SKM-1 treated with dmso at 0.1 percent for 144 hours (cell line): ENCODE measurements around the gene CLIP2.
"Not testable (repeated sequence)": the region's sequence is repeated elsewhere in the genome, so short reads cannot be mapped to it uniquely, and the experiment has no call there.

Experiments
- DNase-seq: peaks from one replicate; lab custom pipeline; 2025; ENCODE audit not compliant: unreplicated experiment; lab: John Stamatoyannopoulos, UW

CLIP2 gene

DNA sequence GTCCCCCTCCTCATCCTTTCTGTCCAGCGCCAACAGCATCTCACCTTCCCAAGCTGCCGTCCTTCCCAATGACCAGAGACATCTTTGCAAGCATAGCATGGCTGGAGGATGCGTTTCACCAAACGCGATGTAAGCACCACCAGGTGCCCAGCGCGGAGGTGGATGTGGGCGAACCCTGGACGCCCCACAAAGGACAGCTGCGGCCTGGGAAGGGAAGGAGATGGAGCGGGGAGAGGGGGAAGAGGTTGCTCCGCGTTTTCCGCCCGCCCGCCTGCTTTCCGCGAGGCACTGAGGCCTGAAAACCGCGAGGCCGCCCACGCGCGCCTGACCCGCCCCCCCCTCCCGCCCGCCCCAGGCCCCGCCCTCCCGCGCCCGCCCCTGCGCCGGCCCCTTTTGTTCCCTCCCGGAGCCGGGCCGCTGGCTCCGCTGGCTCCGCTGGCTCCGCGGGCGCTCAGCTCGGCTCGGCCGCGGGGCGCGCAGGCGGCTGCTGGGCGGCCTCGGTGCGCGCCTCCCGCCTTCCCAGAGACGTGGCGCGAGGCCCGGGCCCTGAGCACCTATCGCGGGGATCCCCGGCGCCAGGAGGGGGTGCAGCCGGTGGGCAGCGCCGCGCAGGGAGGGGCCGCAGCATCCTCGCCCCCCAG lies at the start of gene CLIP2:
Gene CLIP2 (plus strand): TSS at position 390 of the 641 bp plus-strand sequence. CDS start 28,140 bp downstream, outside the sequence.
- DNase-seq, result peak; percentile 58

DNA sequence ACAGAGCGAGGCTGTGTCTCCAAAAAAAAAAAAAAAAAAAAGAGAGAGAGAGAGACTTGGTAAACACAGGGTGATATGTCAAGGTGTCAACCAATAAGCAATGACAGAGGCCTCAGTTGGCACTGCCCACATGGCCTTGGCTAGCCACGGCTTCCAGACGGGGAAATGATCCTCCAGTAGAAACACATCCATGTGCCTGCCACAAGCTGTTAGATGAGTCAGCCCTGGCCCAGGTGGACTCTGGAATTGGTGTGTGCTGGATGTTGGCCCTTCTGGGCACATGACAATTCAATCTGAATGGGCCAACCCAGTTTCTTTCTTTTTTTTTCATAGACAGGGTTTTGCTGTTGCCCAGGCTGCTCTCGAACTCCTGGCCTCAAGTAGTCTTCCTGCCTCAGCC lies 48.7 kb upstream of the CLIP2 start:
- no peak for DNase-seq

DNA sequence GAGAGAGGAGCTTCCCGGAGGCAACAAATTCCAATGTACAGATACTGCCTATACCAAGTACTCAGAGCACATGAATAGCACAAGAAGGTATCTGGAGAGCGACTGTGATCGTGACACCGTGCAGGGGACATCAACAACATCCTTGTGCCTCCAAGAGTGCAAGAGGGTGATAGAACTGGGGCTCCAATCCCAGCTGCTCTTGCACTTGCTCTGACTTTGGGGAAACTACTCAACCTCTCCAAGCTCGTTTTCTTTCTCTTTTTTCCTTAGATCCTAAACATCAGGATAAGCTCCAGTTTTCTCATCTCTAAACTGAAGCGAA lies 47.1 kb upstream of the CLIP2 start:
- no peak for DNase-seq

DNA sequence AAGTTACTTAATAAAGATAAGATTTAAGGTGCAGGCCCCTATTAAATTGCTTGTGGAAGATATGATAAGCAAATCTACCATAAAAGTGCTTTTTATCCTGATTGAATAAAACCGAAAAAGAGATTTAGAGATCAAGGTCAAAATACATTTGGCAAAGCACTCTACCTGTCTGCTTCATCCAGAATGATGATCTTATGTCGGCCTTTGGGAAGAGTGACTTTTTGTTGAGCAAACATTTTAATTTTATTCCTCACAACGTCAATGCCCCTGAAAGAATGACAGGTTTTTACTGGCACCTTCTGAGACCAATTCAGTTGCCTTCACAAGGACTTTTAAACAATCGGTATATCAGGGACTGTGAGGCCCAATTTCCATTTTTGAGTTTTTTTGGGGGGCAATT lies 42.7 kb upstream of the CLIP2 start:
- DNase-seq, result no peak

DNA sequence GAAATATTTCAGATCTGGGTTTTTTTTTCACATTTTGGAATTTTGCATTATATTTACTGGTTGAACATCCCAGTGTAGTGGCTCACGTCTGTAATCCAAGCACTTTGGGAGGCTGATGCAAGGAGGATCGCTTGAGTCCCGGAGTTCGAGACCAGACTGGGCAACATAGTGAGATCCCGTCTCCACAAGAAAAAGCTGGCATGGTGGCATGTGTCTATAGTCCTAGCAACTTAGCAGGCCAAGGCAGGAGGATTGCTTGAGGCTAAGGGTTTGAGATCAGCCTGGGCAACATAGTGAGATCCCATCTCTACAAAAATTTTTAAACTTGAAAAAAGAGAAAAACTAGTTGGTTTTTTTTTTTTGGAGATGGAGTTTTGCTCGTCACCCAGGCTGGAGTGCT lies 41.1 kb upstream of the CLIP2 start:
- DNase-seq, result no peak

DNA sequence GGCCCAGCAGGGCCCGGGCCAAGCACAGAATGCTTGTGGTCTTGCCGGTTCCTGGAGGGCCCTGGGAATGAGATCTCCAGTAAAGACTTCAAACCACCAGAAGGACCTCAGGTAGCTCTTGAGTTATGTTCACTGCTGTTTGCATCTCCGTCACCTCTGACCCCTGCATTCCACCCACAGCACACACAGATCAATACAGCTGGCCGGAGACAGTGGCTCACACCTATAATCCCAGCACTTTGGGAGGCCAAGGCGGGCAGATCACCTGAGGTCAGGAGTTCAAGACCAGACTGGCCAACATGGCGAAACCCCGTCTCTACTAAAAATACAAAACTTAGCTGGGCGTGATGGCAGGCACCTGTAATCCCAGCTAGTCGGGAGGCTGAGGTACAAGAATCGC lies 40.1 kb upstream of the CLIP2 start:
- not testable (repeated sequence) for DNase-seq

DNA sequence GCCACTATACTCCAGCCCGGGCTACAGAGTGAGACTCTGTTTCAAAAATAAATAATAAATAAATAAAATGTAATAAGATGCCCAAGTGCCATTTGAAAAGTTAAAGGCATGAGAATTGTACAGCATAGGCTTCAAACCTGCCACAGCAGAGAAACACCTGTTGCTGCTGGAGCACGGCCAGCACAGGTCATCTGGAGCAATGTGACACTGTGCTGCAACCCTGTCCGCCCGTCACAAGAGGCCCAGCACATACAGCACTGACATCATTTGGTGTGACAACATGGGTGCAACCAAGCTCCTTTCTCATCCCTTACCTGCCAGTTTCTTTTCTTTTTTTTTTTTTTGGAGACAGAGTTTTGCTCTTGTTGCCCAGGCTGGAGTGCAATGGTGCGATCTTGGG lies 36.3 kb upstream of the CLIP2 start:
- no peak for DNase-seq

DNA sequence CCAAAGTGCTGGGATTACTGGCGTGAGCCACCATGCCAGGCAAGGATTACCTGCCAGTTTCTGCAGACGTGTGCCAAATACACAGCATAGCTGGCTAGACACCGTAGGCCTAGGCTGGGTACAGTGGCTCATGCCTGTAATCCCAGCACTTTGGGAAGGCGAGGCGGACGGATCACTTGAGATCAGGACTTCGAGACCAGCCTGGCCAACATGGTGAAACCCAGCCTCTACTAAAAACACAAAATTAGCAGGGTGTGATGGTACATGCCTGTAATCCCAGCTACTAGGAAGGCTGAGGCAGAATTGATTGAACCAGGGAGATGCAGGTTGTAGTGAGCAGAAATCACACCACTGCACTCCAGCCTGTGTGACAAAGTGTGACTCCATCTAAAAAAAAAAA lies 35.9 kb upstream of the CLIP2 start:
- DNase-seq, result no peak

DNA sequence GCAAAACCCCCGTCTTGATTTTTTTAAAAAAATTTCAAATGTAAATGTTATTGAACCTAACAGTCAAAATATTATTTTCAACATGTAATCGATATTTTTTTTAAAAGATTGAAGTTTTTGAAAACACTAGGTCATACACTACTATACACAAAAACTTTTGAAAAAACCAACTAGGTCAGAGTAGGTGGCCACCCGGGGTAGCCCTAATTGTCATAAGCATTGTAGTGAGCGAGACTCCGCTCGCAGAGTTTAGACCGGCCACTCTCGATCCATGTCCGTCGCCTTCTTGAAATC lies 35.4 kb upstream of the CLIP2 start:
- no peak for DNase-seq

DNA sequence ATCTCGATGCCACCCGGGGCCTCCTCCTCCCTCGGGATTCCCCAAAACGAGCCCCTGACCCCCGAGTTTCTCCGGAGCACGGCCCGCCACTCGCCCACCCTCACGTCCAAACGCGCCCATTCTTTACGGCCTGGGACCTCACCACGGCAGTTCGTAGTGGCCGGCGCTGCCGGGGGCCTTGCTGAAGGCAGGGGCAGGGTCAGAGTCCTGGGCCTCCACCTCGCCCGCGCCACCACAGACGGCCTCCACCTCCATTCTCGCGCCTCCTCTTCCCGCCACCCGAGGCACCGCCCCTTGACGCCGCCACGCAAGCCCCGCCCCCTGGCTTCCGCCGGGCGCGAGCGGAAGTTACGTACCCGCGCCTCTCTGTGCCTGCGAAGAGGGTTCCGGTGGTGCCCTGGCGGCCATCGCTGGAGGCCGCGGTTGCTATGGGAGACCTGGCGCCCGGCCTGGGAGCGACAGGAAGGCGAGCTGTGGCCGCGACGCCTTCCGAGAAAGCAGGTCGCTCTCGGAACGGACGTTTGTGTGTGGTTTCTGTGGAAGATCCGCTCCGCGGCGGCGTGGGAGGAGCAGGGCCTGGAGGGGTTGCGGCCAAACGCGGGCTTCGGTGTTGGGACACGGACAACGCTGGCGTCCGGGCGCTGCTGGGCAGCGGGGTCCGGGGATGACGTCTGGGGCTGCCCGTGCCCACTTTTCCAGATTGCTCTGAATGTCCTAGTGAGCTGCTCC lies 34.9 kb upstream of the CLIP2 start, which contains the start of gene RFC2:
Gene RFC2 (minus strand): TSS at position 271 of the 729 bp plus-strand sequence. CDS start 16 bp downstream, at position 255.
- peak; percentile 92 for DNase-seq

DNA sequence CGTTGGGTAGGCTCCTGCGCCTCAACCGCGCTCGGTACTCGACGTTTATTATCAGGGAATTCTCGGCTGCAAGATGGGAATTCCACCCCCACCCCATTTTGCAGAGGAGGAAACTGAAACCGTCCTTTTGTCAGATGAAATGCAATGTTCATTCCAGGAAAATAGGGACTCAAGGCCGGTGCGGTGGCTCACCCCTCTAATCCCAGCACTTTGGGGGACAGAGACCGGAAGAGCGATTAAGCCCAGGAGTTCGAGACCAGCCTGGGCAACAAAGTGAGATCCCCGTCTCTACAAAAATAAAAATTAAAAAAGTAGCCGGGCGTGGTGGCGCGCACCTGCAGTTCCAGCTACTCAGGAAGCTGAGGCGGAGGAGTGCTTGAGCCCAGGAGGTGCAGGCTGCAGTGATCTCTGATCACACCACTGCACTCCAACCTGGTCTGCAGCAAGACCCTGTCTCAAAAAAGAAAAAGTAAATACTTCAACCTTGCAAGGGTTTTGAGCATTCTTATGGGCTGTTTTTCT lies 34.3 kb upstream of the CLIP2 start:
- DNase-seq, result no peak

DNA sequence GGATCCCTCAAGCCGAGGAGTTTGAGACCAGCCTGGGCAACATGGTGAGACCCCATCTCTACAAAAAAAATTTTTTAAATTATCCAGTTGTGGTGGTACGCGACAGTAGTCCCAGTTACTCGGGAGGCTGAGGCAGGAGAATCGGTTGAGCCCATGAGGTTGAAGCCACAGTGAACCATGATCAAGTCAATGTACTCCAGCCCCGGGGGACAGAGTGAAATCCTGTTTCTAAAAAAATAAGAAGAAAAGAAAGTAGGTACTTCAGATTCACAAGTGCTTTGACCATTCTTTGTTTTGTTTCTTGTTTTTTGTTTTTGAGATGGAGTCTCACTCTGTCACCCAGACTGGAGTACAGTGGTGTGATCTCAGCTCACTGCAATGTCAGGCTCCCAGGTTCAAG lies 33.7 kb upstream of the CLIP2 start:
- DNase-seq, result not testable (repeated sequence)

DNA sequence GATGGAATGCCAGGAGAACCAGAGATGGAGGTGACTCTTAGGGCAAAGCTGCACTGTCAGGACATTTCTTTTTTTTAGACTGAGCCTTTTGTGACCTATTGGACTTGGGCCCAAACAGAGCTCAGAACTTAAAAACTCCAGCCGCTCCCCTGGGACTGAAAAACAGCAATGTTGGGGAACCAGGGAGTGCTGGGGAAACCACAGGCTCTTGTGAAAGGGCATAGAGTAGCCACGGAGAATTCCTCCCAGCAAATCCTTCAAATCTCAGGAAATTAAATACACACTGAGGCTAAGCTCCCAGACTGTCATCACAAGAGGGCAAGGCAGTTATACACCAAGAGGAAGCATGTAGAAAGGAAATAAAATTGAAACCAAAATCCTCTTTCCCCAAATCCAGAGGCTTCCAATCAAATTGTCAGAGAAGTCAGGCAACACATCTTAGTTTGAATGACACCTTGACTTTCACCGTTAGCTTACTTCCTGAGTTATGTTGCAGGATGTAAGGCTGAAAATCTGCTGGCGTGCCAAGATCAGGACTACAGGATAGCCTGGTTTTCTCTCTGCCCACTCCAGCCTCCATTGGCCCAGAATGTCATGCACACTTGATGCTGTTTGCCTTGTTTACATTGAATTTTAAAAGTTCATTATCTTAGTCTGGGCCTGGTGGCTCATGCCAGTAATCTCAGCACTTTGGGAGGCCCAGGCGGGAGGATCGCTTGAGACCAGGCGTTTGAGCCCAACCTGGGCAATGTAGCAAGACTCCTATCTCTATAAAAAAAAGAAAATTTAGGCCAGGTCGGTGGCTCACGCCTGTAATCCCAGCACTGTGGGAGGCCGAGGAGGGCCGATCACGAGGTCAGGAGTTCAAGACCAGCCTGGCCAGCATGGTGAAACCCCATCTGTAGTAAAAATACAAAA lies 32.5 kb upstream of the CLIP2 start:
- no peak for DNase-seq

DNA sequence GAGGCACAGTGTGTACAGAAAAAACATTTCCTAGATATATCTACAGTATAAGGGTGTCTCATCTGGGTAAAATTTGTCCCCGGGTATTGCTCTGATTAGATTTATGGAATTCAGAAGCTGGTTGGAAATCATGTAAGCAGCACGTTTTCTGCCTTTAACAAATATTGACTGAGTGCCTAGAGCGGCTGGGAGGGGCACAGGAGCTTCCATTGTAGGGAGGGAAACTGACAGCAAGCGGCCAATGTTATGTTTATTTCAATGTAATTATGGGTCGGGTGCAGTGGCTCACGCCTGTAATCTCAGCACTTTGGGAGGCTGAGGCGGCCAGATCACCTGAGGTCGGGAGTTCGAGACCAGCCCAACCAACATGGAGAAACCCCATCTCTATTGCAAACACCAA lies 30.6 kb upstream of the CLIP2 start:
- DNase-seq, result no peak

DNA sequence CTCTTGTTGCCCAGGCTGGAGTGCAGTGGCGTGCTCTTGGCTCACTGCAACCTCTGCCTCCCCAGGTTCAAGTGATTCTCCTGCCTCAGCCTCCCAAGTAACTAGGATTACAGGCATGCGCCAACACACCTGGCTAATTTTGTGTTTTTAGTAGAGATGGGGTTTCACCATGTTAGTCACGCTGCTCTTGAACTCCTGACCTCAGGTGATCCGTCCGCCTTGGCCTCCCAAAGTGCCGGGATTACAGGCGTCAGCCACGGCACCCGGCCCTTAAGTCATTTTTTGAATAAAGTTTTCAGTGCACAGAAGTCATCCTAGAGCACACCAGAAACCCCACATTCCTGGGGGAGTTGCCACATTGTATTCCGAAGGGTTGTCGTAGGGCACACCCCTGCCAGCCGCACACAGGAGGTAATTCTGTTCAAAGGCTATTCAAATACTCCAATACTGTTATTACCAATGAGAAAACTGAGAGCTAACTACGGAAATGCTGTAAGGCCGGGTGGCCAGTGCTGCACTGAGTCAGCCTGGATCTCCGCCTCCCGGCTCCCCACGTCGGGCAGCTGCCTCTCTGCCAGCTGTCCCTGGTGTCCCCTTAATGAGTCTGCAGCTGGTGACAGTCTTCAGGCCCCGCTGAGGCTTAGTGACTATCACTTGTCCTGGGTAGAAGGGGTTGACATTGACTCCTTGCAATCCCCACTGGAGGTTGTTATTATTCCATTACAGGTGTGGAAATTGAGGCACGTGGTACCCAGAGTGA lies 26.4 kb upstream of the CLIP2 start:
- DNase-seq, result no peak

DNA sequence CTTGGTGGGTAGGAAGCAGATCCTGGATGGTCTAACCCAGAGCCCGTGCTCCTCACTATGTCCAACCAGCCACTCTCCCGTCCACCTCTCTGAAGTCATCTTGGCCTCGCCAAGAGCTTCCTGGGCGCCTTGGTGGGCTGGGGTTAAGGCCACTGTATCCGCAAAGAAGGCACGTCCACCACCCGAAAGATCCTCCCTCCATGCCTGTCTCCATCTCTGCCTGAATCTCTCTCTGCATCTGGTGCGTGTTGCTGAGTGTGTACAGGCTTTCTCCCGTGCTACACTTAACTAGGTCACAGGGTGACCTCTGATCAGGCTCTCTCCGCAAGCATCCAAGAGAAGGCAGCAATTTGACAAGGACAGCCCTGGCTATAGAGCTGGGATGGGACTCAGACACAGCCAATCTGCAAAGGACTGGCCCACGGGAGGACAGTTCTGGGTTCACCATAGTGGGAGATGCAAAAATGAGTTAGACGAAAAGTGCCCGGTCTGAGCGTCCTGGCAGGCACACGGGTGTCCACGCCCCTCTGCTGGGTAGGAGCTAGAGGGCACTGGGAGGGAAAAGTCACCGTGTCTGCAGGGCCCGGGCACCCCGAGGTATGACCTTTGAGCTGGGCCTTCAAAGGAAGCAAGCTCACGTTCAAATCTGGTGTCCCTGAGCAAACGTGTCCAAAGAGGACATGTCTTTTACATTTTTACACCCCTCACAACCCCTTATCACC lies 25.6 kb upstream of the CLIP2 start:
- no peak for DNase-seq

DNA sequence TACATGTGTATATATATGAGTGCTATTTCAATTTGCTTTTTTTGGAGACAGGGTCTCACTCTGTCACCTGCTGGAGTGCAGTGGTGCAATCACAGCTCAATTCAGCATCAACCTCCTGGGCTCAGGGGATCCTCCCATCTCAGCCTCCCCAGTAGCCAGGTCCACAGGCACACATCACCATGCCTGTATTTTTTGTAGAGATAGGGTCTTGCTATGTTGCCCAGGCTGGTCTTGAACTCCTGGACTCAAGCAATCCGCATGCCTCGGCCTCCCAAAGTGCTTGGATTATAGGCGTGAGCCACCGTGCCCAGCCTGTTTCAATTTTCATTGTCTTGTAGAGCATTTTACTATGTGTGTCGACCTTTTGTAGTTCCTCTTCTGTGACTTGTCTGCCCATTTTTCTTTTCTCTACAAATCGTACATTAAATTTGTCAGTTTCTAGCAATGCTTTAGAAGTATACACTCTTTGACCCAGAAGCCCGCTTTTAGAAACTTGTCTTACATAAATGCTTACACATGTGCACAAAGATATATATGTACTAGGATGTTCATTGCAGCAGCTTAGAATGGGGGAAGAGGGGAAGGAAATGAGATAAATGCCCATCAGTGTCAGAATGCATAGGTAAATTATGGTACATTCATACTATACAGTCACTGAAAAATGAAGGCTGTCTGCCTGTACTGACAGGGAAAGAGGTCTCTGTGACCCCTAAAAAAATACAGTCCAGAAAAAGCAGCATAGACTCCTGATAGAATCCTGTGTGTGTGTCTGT lies 22.8 kb upstream of the CLIP2 start:
- no peak for DNase-seq

DNA sequence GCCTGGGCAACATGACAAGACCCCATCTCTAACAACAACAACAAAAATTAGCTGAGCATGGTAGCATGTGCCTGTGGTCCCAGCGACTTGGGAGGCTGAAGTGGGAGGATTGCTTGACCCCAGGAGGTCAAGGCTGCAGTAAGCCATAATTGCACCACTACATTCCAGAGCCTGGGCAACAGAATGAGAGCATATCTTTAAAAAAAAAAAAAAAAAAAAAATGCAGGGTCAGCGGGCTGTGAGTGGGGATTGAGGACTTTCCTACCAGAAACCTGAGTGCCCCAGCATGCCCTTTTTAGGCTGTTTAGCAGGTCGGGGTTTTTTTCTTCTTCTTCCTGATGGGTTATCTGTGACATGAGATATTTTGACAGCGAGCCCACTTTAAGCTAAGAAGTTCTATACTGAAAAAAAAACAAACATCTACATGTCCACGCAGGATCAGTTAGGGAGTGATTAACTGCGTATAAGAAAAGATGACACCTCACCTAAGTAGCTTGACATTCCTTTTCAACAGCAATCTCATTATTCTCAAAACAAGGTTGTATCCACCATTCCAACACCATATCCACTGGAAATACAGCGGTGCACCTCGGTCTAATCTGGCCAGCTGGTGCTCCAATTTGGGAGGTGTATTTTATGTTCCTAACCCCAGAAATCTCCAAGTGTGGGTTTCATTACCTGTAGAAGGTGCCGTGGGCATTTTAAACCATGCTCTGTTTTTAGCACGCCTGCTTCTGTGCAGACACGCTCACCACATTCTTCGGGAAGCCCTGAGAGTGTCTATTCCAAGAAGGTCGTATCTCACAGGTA lies 21.2 kb upstream of the CLIP2 start:
- no peak for DNase-seq

DNA sequence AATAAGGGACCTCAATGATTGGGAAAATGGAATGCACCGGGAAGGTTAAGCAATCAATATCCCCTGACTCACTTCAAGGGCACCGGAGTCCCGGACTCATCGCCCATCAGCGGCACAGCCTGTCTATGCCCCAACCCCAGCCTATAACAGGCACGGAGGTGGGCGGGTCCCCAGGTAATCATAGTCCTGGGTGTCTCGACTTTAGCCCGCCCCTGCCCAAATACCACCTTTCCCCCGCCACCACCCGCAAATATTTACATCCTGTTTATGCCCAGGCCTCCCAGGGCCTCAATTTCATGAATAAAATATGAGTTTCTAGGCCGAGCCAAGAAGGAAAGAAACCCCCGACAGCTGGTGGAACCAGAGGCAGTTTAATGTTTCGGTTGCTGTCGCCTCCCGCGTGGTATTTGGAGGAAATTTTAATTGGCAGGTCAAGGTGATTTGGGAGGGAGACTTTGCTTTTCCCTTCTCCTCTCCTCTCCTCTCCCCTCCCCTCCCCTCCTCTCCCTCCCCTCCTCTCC lies 19.4 kb upstream of the CLIP2 start:
- peak; percentile 38 for DNase-seq
